Caco-2 (cell line): ENCODE data around the gene RNASEH2A. TPM values are rescaled to one million over a fixed set of nuclear protein-coding genes. Genes with fewer than 3 reads are reported as not detected.

Experiments used
- BruUV-seq: library from RNA; stranded (reverse); fragments of 400-500 nt; replicated peaks from 2 replicates; lab custom pipeline; 2021; lab: Mats Ljungman, UMichigan
- CTCF ChIA-PET: fragments of 300-600 bp; sonication (Branson Sonifier 250); formaldehyde crosslinking; loops from one replicate; lab custom pipeline; 2022; ENCODE audit warnings: antibody characterized with exemption; lab: Charles Lee
- POLR2A ChIA-PET: fragments of 300-600 bp; sonication (Branson Sonifier 250); formaldehyde crosslinking; loops from one replicate; lab custom pipeline; 2022; ENCODE audit warnings: antibody characterized with exemption; lab: Charles Lee
- DNase-seq, 2 experiments: peaks; one replicate each; pipeline versions ENCODE4 v3.0.0 to v3.0.0-alpha.2; 2020 to 2022
- H3K27me3 ChIP-seq: replicated peaks from 2 replicates; pipeline ENCODE4 v1.6.0; 2011; ENCODE audit warnings: low read length; ENCODE audit not compliant: control insufficient read depth, insufficient read depth
- H3K36me3 ChIP-seq: 2 replicates; pipeline ENCODE4 v1.5.1; 2011; ENCODE audit warnings: low read length; ENCODE audit not compliant: control insufficient read depth, insufficient read depth
- H3K4me1 ChIP-seq: fragments of 250-450 bp; sonication (Bioruptor Pico); 2 replicates; pipeline ENCODE4 v1.5.1; 2020; ENCODE audit warnings: mild to moderate bottlenecking
- H3K4me3 ChIP-seq: 2 replicates; pipeline ENCODE4 v1.5.1; 2011; ENCODE audit warnings: low read depth, mild to moderate bottlenecking, control low read depth, low read length
- H3K9me3 ChIP-seq: fragments of 250-450 bp; sonication (Bioruptor Pico); 2 replicates; pipeline ENCODE4 v1.5.1; 2020; ENCODE audit warnings: mild to moderate bottlenecking, moderate library complexity
- H3K27ac Mint-ChIP-seq: one replicate; pipeline ENCODE4 v1.8.0; 2022; ENCODE audit warnings: mixed read lengths; ENCODE audit not compliant: unreplicated experiment
- H3K27me3 Mint-ChIP-seq: one replicate; pipeline ENCODE4 v1.8.0; 2022; ENCODE audit warnings: mixed read lengths; ENCODE audit not compliant: insufficient read depth, unreplicated experiment
- H3K36me3 Mint-ChIP-seq: one replicate; pipeline ENCODE4 v1.8.0; 2022; ENCODE audit warnings: mild to moderate bottlenecking, mixed read lengths; ENCODE audit not compliant: insufficient read depth, unreplicated experiment
- H3K4me1 Mint-ChIP-seq: one replicate; pipeline ENCODE4 v1.8.0; 2022; ENCODE audit warnings: low read depth, mixed read lengths; ENCODE audit not compliant: unreplicated experiment
- H3K4me3 Mint-ChIP-seq: one replicate; pipeline ENCODE4 v1.8.0; 2022; ENCODE audit warnings: mild to moderate bottlenecking, moderate library complexity, mixed read lengths; ENCODE audit not compliant: unreplicated experiment
- H3K9me3 Mint-ChIP-seq: one replicate; pipeline ENCODE4 v1.8.0; 2022; ENCODE audit warnings: mixed read lengths; ENCODE audit not compliant: unreplicated experiment
- intact Hi-C: fragments of 100-400 bp; cut with micrococcal nuclease; formaldehyde crosslinking; loops from one replicate; pipeline ENCODE4 v1.10.0; 2022; ENCODE audit not compliant: unreplicated experiment
- total RNA-seq: library from RNA; stranded (reverse); gene quantifications from 2 replicates; pipeline ENCODE4 v1.2.3, GENCODE V29; 2022
- TF ChIP-seq, protein P1 (sequence below), 2 experiments: fragments of 200-600 bp in 1 of 2; IDR thresholded peaks; 1 replicate in 1 of 2; 2 replicates in 1 of 2; pipeline versions ENCODE4 v1.5.1 to v1.8.0; 2011 to 2022; ENCODE audit warnings: antibody characterized with exemption in 1 of 2, control low read depth in 1 of 2, inconsistent platforms in 1 of 2, low read depth in 1 of 2, low read length in 1 of 2, mild to moderate bottlenecking in 1 of 2, moderate library complexity in 1 of 2; ENCODE audit not compliant: insufficient read depth in 1 of 2, severe bottlenecking in 1 of 2, unreplicated experiment in 1 of 2

Gene RNASEH2A
- total RNA-seq, 1 experiment from 2014 or later = 37.6 TPM

GRCh38 chr19:12788682-12789097 is 17.7 kb upstream of the RNASEH2A start:
- CTCF ChIA-PET = interaction anchor here (0.6 to 1.5 kb wide), 4 partner anchors 11 to 39 kb away, joined by 3 to 9 read pairs (median 4); partner anchors contain the start of gene HOOK2
- H3K9me3 ChIP-seq = no peaks in the 10 kb centered on the region
- no peaks in the 10 kb centered on the region for H3K36me3 ChIP-seq
- Mint-ChIP-seq H3K27ac (peak overlapping the region; percentile 90), H3K4me3 (peak overlapping the region; percentile 78), H3K4me1 (peaks cover 21% of the 10 kb centered on the region), H3K36me3 (peaks cover 34% of the 10 kb centered on the region), H3K27me3 (no peaks in the 10 kb centered on the region), H3K9me3 (no peaks in the 10 kb centered on the region)
- TSS peak; percentile 29 for BruUV-seq
- peak overlapping the region; percentile 41 for H3K4me3 ChIP-seq
- peaks cover 39% of the 10 kb centered on the region for H3K4me1 ChIP-seq
- intact Hi-C loops = no loop called here
- no peak for DNase-seq
- TF ChIP-seq, protein P1, sequence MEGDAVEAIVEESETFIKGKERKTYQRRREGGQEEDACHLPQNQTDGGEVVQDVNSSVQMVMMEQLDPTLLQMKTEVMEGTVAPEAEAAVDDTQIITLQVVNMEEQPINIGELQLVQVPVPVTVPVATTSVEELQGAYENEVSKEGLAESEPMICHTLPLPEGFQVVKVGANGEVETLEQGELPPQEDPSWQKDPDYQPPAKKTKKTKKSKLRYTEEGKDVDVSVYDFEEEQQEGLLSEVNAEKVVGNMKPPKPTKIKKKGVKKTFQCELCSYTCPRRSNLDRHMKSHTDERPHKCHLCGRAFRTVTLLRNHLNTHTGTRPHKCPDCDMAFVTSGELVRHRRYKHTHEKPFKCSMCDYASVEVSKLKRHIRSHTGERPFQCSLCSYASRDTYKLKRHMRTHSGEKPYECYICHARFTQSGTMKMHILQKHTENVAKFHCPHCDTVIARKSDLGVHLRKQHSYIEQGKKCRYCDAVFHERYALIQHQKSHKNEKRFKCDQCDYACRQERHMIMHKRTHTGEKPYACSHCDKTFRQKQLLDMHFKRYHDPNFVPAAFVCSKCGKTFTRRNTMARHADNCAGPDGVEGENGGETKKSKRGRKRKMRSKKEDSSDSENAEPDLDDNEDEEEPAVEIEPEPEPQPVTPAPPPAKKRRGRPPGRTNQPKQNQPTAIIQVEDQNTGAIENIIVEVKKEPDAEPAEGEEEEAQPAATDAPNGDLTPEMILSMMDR (IDR thresholded peaks at IDR 0.05; ENCODE audit: insufficient read depth in 1 of 2, low read depth in 1 of 2, low read length in 1 of 2, severe bottlenecking in 1 of 2, unreplicated experiment in 1 of 2) = no peak
- H3K27me3 ChIP-seq = no peaks in the 10 kb centered on the region
- POLR2A ChIA-PET = interaction anchor here (0.9 to 1.0 kb wide), 3 partner anchors 10 to 52 kb away, joined by 3 to 4 read pairs (median 3); partner anchors contain the start of gene GET3

DNA sequence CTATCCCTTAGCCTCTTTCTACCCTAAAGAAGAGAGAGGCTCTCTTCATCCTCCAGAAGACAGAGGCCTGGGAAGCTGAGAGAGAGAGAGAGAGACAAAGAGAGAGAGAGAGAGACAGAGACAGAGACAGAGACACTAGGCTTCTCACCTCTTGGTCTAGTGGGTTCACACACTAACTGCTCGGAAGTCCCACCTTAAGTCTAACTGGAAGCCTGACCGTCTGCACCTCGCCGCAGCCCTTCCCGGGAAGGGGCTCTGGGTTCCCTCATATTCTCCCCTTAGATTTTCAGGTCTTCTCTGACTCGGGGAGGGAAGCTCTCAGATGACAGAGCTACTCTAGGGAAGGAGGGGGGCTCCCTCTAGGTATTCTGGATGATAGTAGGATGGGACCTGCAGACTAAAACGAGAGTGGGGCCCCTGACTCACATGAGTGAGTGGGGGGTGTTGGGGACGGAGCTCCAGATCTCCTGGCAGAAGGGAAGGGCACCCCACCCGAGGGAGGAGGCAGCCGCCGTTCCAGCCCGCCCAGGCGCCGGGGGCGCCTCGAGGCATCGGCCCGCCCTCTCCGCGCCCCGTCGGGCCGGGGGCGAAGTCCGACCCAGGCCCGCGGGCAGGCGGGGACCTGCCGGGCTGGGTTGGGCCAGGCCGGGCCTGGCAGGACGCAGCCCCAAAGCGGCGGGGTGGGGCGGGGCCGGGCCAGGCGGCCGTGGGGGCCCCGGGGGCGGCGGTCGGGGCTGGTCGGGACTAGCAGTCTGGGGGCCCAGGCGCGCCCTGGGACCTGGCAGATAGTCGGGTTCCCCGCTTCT is 17.1 kb upstream of the RNASEH2A start:
- Histone ChIP-seq H3K4me3 (peak overlapping the region; percentile 41), H3K9me3 (no peaks in the 10 kb centered on the region), H3K36me3 (no peaks in the 10 kb centered on the region), H3K27me3 (no peaks in the 10 kb centered on the region), H3K4me1 (peaks cover 33% of the 10 kb centered on the region)
- peak overlapping the region; percentile 92 for H3K4me3 Mint-ChIP-seq
- TF ChIP-seq, protein P1 (IDR thresholded peaks at IDR 0.05; ENCODE audit: insufficient read depth in 1 of 2, low read depth in 1 of 2, low read length in 1 of 2, severe bottlenecking in 1 of 2, unreplicated experiment in 1 of 2) = no peak
- ChIA-PET CTCF (interaction anchor here (0.5 to 1.5 kb wide), 5 partner anchors 12 to 853 kb away, joined by 3 to 9 read pairs (median 3); partner anchors contain the start of gene HOOK2), POLR2A (interaction anchor here (0.6 to 1.0 kb wide), 4 partner anchors 11 to 84 kb away, joined by 3 to 5 read pairs (median 4); partner anchors contain the start of gene GET3)
- peaks cover 21% of the 10 kb centered on the region for H3K4me1 Mint-ChIP-seq
- peaks cover 39% of the 10 kb centered on the region for H3K36me3 Mint-ChIP-seq
- DNase-seq = no peak
- H3K27me3 Mint-ChIP-seq = no peaks in the 10 kb centered on the region
- no peaks in the 10 kb centered on the region for H3K9me3 Mint-ChIP-seq
- peak overlapping the region; percentile 90 for H3K27ac Mint-ChIP-seq
- intact Hi-C loops = no loop called here
- no TSS peak for BruUV-seq

DNA sequence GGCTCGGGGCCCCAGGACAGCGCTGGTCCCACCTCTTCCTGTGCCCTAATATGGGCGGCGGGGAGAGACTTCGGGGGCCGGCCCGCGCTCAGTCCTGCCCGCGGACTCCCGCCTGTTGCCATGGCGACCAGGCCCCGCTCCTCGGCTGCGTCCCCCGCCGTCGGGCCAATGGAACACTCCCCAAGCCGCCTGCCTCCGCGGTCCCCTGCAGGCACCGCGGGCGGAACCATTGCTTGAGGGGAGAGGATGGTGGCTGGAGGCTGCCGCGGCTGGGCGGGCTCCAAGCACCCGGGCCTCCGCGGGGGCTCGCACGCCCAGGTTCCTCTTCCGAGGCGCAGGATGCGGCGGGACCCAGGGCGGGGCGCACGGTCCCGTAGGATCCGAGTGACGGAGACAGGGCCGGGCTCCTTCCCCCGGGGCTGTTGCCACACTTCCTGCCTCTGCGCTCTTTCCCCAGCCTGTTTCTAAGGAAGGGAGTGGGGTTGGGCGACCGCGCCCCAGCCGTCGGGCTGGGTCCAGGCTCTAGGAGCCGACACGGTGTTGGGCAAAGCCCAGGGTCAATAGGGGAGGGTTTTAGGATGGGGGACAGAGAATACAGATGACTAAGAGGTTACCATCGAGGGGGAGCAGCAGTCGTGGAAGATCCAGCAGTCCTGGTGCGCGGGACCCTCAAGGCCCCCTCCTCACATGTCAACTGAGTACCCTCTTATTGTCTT is 16.3 kb upstream of the RNASEH2A start:
- Histone ChIP-seq H3K4me3 (peak overlapping the region; percentile 40), H3K27me3 (no peaks in the 10 kb centered on the region), H3K36me3 (no peaks in the 10 kb centered on the region), H3K9me3 (no peaks in the 10 kb centered on the region), H3K4me1 (peaks cover 25% of the 10 kb centered on the region)
- TF ChIP-seq, protein P1 (IDR thresholded peaks at IDR 0.05; ENCODE audit: insufficient read depth in 1 of 2, low read depth in 1 of 2, low read length in 1 of 2, severe bottlenecking in 1 of 2, unreplicated experiment in 1 of 2) = no peak
- no TSS peak for BruUV-seq
- peak; percentile 95 to 96 for DNase-seq
- CTCF ChIA-PET = interaction anchor here (0.5 to 1.5 kb wide), 2 partner anchors 13 to 852 kb away, joined by 3 to 9 read pairs; no protein-coding TSS in a partner anchor
- H3K27me3 Mint-ChIP-seq = no peaks in the 10 kb centered on the region
- no peaks in the 10 kb centered on the region for H3K9me3 Mint-ChIP-seq
- H3K27ac Mint-ChIP-seq = peak overlapping the region; percentile 83
- peaks cover 21% of the 10 kb centered on the region for H3K4me1 Mint-ChIP-seq
- peaks cover 42% of the 10 kb centered on the region for H3K36me3 Mint-ChIP-seq
- POLR2A ChIA-PET = interaction anchor here (0.6 to 1.0 kb wide), 3 partner anchors 11 to 83 kb away, joined by 3 to 5 read pairs (median 4); partner anchors contain the start of gene GET3
- peak overlapping the region; percentile 92 for H3K4me3 Mint-ChIP-seq
- intact Hi-C loops = loop anchor here (1.0 to 5.0 kb wide), 2 partner anchors 8 to 362 kb away; partner anchors contain the start of genes IER2 and STX10
